CD14-positive monocyte (primary cell): ENCODE measurements around the gene COQ6. TPM values are rescaled to one million over a fixed set of nuclear protein-coding genes. Genes with fewer than 3 reads are reported as not detected.

ENCODE experiments used
- DNase-seq, 3 donors: peaks; one replicate each; pipeline ENCODE4 v3.0.0-alpha.2; 2011 to 2022
- H2AFZ ChIP-seq: 2 replicates; pipeline ENCODE4 v1.6.0; 2012; ENCODE audit warnings: mild to moderate bottlenecking, low read depth, low read length, inconsistent platforms; ENCODE audit not compliant: insufficient read depth, poor library complexity, severe bottlenecking
- H3K27ac ChIP-seq, 2 donors: 1 replicate in 1 of 2; 2 replicates in 1 of 2; pipeline ENCODE4 v1.5.1; 2012 to 2013; ENCODE audit warnings: low read length in 2 of 2, control low read depth in 1 of 2, inconsistent platforms in 1 of 2, low read depth in 1 of 2, mild to moderate bottlenecking in 1 of 2
- H3K27me3 ChIP-seq, 2 donors: one replicate each; pipeline versions ENCODE4 v1.6.0 to v1.6.1; 2011 to 2013; ENCODE audit warnings: low read length in 2 of 2; ENCODE audit not compliant: control insufficient read depth in 2 of 2, insufficient read depth in 2 of 2
- H3K36me3 ChIP-seq, 2 donors: replicated peaks in 1 of 2; 1 replicate in 1 of 2; 2 replicates in 1 of 2; pipeline versions ENCODE4 v1.5.1 to v1.6.1; 2012 to 2013; ENCODE audit warnings: low read length in 2 of 2, control low read depth in 1 of 2, inconsistent platforms in 1 of 2, mild to moderate bottlenecking in 1 of 2; ENCODE audit not compliant: insufficient read depth in 2 of 2, control insufficient read depth in 1 of 2
- H3K4me1 ChIP-seq, 2 donors: 1 replicate in 1 of 2; 2 replicates in 1 of 2; pipeline versions ENCODE4 v1.5.1 to v1.6.1; 2012 to 2013; ENCODE audit warnings: low read length in 2 of 2, control low read depth in 1 of 2, inconsistent platforms in 1 of 2, mild to moderate bottlenecking in 1 of 2, moderate library complexity in 1 of 2; ENCODE audit not compliant: insufficient read depth in 2 of 2, control insufficient read depth in 1 of 2
- H3K4me2 ChIP-seq: replicated peaks from 2 replicates; pipeline ENCODE3; 2012; ENCODE audit warnings: low read length, moderate library complexity, mild to moderate bottlenecking; ENCODE audit not compliant: poor library complexity, severe bottlenecking; ENCODE audit errors: extremely low read depth
- H3K4me3 ChIP-seq, 3 experiments: fragments of 200-600 bp in 1 of 3; sonication (generic) in 1 of 3; replicated peaks in 1 of 3; 1 replicate in 2 of 3; 2 replicates in 1 of 3; pipeline ENCODE4 v1.5.1; 2011 to 2013; ENCODE audit warnings: low read length in 3 of 3, mild to moderate bottlenecking in 3 of 3, control low read depth in 2 of 3, low read depth in 2 of 3, inconsistent platforms in 1 of 3, moderate library complexity in 1 of 3
- H3K79me2 ChIP-seq: 2 replicates; pipeline ENCODE4 v1.6.0; 2012; ENCODE audit warnings: mild to moderate bottlenecking, control low read depth, inconsistent platforms, low read length, moderate library complexity; ENCODE audit not compliant: insufficient read depth
- H3K9ac ChIP-seq: 2 replicates; pipeline ENCODE4 v1.6.0; 2017; ENCODE audit warnings: low read length, mild to moderate bottlenecking; ENCODE audit not compliant: insufficient read depth, poor library complexity, severe bottlenecking
- H3K9me3 ChIP-seq, 2 donors: replicated peaks in 1 of 2; 1 replicate in 1 of 2; 2 replicates in 1 of 2; pipeline versions ENCODE4 v1.5.1 to v1.6.1; 2012 to 2013; ENCODE audit warnings: low read length in 2 of 2, control low read depth in 1 of 2; ENCODE audit not compliant: control insufficient read depth in 1 of 2, insufficient read depth in 1 of 2
- H4K20me1 ChIP-seq: 2 replicates; pipeline ENCODE4 v1.6.0; 2012; ENCODE audit warnings: mild to moderate bottlenecking, low read length, control low read depth, moderate library complexity; ENCODE audit not compliant: insufficient read depth
- H3K27ac Mint-ChIP-seq, 7 donors: one replicate each; pipeline ENCODE4 v1.8.0; 2020; ENCODE audit warnings: mild to moderate bottlenecking in 7 of 7, mixed read lengths in 7 of 7, moderate library complexity in 6 of 7, inconsistent platforms in 2 of 7
- H3K27me3 Mint-ChIP-seq, 3 donors: one replicate each; pipeline ENCODE4 v1.8.0; 2021 to 2022; ENCODE audit warnings: low read depth in 3 of 3, mild to moderate bottlenecking in 3 of 3, mixed read lengths in 3 of 3, moderate library complexity in 3 of 3, inconsistent platforms in 1 of 3
- H3K36me3 Mint-ChIP-seq, 2 donors: one replicate each; pipeline ENCODE4 v1.8.0; 2020; ENCODE audit warnings: mixed read lengths in 2 of 2, inconsistent platforms in 1 of 2, mild to moderate bottlenecking in 1 of 2
- H3K4me1 Mint-ChIP-seq: one replicate; pipeline ENCODE4 v1.8.0; 2020; ENCODE audit warnings: mild to moderate bottlenecking, mixed read lengths
- H3K4me3 Mint-ChIP-seq, 2 donors: one replicate each; pipeline ENCODE4 v1.8.0; 2020; ENCODE audit warnings: mild to moderate bottlenecking in 2 of 2, mixed read lengths in 2 of 2, moderate library complexity in 1 of 2
- H3K9me3 Mint-ChIP-seq, 7 donors: one replicate each; pipeline ENCODE4 v1.8.0; 2020 to 2022; ENCODE audit warnings: mixed read lengths in 7 of 7, mild to moderate bottlenecking in 6 of 7, moderate library complexity in 6 of 7, inconsistent platforms in 2 of 7
- CTCF ChIP-seq: fragments of 200-600 bp; IDR thresholded peaks from one replicate; pipeline ENCODE4 v1.8.0; 2022; ENCODE audit warnings: antibody characterized with exemption, mild to moderate bottlenecking
- WGBS: methylation state at CpG from one replicate; pipeline ENCODE4 v1.1.5; 2013; ENCODE audit warnings: missing lambda C conversion rate; ENCODE audit not compliant: insufficient coverage; 5-methylcytosine and 5-hydroxymethylcytosine counted together
- intact Hi-C, 2 donors: fragments of 100-400 bp; cut with micrococcal nuclease; formaldehyde crosslinking; loops; one replicate each; pipeline versions ENCODE4 v1.15.0 to v1.15.1; 2023
- polyA plus RNA-seq, 3 donors: library from polyadenylated mRNA; depleted of rRNA in 1 of 3; unstranded in 2 of 3; stranded (reverse) in 1 of 3; fragments of 300-500 nt in 2 of 3; fragments of >200 nt in 1 of 3; fragmentation: Illumina TruSeq in 2 of 3; gene quantifications; 1 replicate in 2 of 3; 2 replicates in 1 of 3; pipeline ENCODE4 v1.2.3, GENCODE V29; 2012 to 2021

COQ6 gene
- polyA plus RNA-seq, 3 donors = 14.1 to 21.1 (median 14.6) TPM

- intact Hi-C loops = no loop called here
- Mint-ChIP-seq H3K9me3 (peaks cover 0 to 2% (median 0%) of the 10 kb centered on the region in 7 donors), H3K36me3 (peaks cover 48 to 67% of the 10 kb centered on the region in 2 donors), H3K4me1 (peaks cover under 1% of the 10 kb centered on the region), H3K27me3 (peaks cover 0 to 2% (median 0%) of the 10 kb centered on the region in 3 donors), H3K4me3 (no peak overlapping the region), H3K27ac (no peak overlapping the region)
- Histone ChIP-seq H3K27ac (peak overlapping the region in 1 of 2 donors; percentile 6), H3K4me1 (peaks cover 0 to under 1% of the 10 kb centered on the region in 2 donors), H3K4me3 (no peak overlapping the region), H3K79me2 (no peaks in the 10 kb centered on the region), H3K36me3 (peaks cover 44 to 68% of the 10 kb centered on the region in 2 donors), H3K9ac (no peak overlapping the region), H3K27me3 (no peaks in the 10 kb centered on the region), H4K20me1 (no peaks in the 10 kb centered on the region), H3K9me3 (no peaks in the 10 kb centered on the region), H3K4me2 (no peak overlapping the region), H2AFZ (no peak overlapping the region)
- 86% methylated on average over 1 of the region's 1 CpG for WGBS
- DNase-seq = no peak
- no peak for TF ChIP-seq CTCF
These were observed 13.6 kb upstream of the COQ6 start for GRCh38 chr14:73936548-73936947.

GRCh38 chr14:73937012-73937411, 13.1 kb upstream of the COQ6 start:
- no peak overlapping the region for H2AFZ ChIP-seq
- TF ChIP-seq CTCF = no peak
- H3K4me3 Mint-ChIP-seq = no peak overlapping the region
- H3K4me2 ChIP-seq = no peak overlapping the region
- no peaks in the 10 kb centered on the region for H4K20me1 ChIP-seq
- H3K27me3 ChIP-seq = no peaks in the 10 kb centered on the region
- no peak overlapping the region for H3K9ac ChIP-seq
- peaks cover 0 to 2% (median 0%) of the 10 kb centered on the region in 3 donors for H3K27me3 Mint-ChIP-seq
- peaks cover 0 to 2% (median 0%) of the 10 kb centered on the region in 7 donors for H3K9me3 Mint-ChIP-seq
- H3K4me3 ChIP-seq = no peak overlapping the region
- intact Hi-C loops = no loop called here
- no peak overlapping the region for H3K27ac Mint-ChIP-seq
- no peak overlapping the region for H3K27ac ChIP-seq
- peaks cover 39 to 63% of the 10 kb centered on the region in 2 donors for H3K36me3 ChIP-seq
- no CpG with 5 or more reads among the region's 2 CpGs for WGBS
- no peaks in the 10 kb centered on the region for H3K79me2 ChIP-seq
- H3K36me3 Mint-ChIP-seq = peaks cover 44 to 63% of the 10 kb centered on the region in 2 donors
- peaks cover 3 to 6% of the 10 kb centered on the region in 2 donors for H3K4me1 ChIP-seq
- H3K4me1 Mint-ChIP-seq = peaks cover 4% of the 10 kb centered on the region
- no peak for DNase-seq
- H3K9me3 ChIP-seq = no peaks in the 10 kb centered on the region
